Lung (tissue), 12 donors: ENCODE results near the gene MYO15A. TPM values are rescaled to one million over a fixed set of nuclear protein-coding genes. Genes with fewer than 3 reads are reported as not detected.

ENCODE experiments used
- ATAC-seq: fragments of 200-7000 bp; cut with Tn5 transposase; one replicate; pipeline ENCODE4 v1.9.1; 2020; ENCODE audit warnings: moderate number of reproducible peaks; ENCODE audit not compliant: insufficient read depth, low FRiP score
- DNase-seq, 3 donors: peaks; one replicate each; pipeline ENCODE4 v3.0.0-alpha.2; 2013 to 2017
- H3K27ac ChIP-seq, 2 donors: one replicate each; pipeline ENCODE4 v1.5.1; 2013; ENCODE audit warnings: mild to moderate bottlenecking in 2 of 2, moderate library complexity in 2 of 2, control low read depth in 1 of 2, inconsistent platforms in 1 of 2, low read depth in 1 of 2, low read length in 1 of 2
- H3K27me3 ChIP-seq, 3 donors: one replicate each; pipeline ENCODE4 v1.5.1; 2013; ENCODE audit warnings: low read length in 2 of 3; ENCODE audit not compliant: control insufficient read depth in 3 of 3, insufficient read depth in 3 of 3
- H3K36me3 ChIP-seq, 4 donors: one replicate each; pipeline ENCODE4 v1.5.1; 2013; ENCODE audit warnings: low read length in 4 of 4, mild to moderate bottlenecking in 1 of 4, moderate library complexity in 1 of 4; ENCODE audit not compliant: control insufficient read depth in 4 of 4, insufficient read depth in 4 of 4
- H3K4me1 ChIP-seq, 5 donors: one replicate each; pipeline ENCODE4 v1.5.1; 2013; ENCODE audit warnings: low read length in 5 of 5, mild to moderate bottlenecking in 2 of 5, moderate library complexity in 1 of 5; ENCODE audit not compliant: control insufficient read depth in 5 of 5, insufficient read depth in 5 of 5
- H3K4me3 ChIP-seq: one replicate; pipeline ENCODE4 v1.5.1; 2013; ENCODE audit warnings: mild to moderate bottlenecking, control low read depth, moderate library complexity
- H3K9ac ChIP-seq, 2 donors: one replicate each; pipeline ENCODE4 v1.5.1; 2013; ENCODE audit warnings: low read length in 2 of 2, control low read depth in 1 of 2; ENCODE audit not compliant: insufficient read depth in 1 of 2
- H3K9me3 ChIP-seq, 4 donors: one replicate each; pipeline ENCODE4 v1.5.1; 2013; ENCODE audit warnings: low read length in 3 of 4, mild to moderate bottlenecking in 1 of 4, moderate library complexity in 1 of 4; ENCODE audit not compliant: control insufficient read depth in 4 of 4, insufficient read depth in 3 of 4
- WGBS, 2 donors: extraction: QIAGEN DNeasy Blood & Tissue Kit; methylation state at CpG; one replicate each; pipeline ENCODE4 v1.1.7; 2013; 5-methylcytosine and 5-hydroxymethylcytosine counted together
- polyA plus RNA-seq, 2 donors: library from polyadenylated mRNA; stranded (reverse); fragments of 200-250 nt; gene quantifications; one replicate each; pipeline ENCODE4 v1.2.1, GENCODE V29; 2013
- total RNA-seq, 2 donors: library from RNA; depleted of rRNA in 1 of 2; stranded (reverse); fragments of >200 nt in 1 of 2; gene quantifications; one replicate each; pipeline ENCODE4 v1.2.1, GENCODE V29; 2014 to 2021
- TF ChIP-seq, protein P1 (sequence below): IDR thresholded peaks from 2 replicates; pipeline ENCODE4 v1.5.1; 2012; ENCODE audit warnings: mild to moderate bottlenecking; ENCODE audit errors: control extremely low read depth, extremely low read depth
- donor health status: control.
- donor health status: control.
- donor health status: Bipolar disorder and iron deficiency.
- donor health status: healthy.
- donor health status: DM: yes; HTN: yes; CAD: no.

The MYO15A gene
- total and polyA plus RNA-seq, 4 donors = 0.56 to 2.7 (median 2.3) TPM

DNA sequence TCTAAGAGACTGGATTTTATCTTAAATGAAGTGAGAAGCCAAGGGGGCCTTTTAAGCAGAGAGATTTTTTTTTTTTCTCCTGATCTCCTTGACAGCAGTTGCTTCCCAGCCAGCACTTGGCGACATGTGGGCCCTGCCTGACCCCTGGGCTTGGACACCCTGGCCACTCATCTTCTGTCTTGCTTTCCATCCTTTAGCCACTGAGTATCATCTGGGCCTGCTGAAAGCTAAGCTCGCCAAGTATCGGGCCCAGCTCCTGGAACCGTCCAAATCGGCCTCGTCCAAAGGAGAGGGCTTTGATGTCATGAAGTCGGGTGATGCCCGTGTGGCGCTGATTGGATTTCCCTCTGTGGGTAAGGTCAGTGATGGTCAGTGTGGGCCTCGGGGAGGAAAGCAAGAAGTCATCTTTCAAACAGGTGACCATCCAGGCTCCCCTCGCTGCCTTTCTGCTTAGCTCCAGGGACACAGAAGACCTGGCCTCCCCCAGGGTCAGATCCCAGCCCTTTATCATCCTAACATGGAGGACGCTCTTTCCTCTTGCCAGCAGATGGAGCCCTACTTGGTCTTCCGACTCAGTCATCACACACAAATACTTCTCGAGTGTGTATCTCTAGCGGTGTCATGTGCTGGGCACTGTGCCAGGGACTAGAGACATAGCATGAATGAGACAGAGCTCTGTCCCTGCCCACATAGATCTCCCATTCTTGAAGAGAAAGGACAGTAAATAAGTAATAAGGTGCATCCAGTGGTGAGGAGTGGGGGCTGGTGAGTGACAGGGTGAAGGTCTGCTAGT, 14.7 kb upstream of the MYO15A start:
- Histone ChIP-seq H3K9me3 (peaks cover 0 to 2% (median 0%) of the 10 kb centered on the region in 4 donors), H3K27ac (no peak overlapping the region), H3K4me3 (no peak overlapping the region), H3K9ac (no peak overlapping the region), H3K4me1 (peaks cover 0 to 1% (median under 1%) of the 10 kb centered on the region in 5 donors), H3K36me3 (peaks cover 7 to 43% (median 17%) of the 10 kb centered on the region in 4 donors), H3K27me3 (no peaks in the 10 kb centered on the region)
- 79 to 80% methylated on average over 15 of the region's 15 CpGs for WGBS, 2 donors
- ATAC-seq = no peak
- peak; percentile 35 to 55 (median 50) for DNase-seq
- TF ChIP-seq, protein P1, sequence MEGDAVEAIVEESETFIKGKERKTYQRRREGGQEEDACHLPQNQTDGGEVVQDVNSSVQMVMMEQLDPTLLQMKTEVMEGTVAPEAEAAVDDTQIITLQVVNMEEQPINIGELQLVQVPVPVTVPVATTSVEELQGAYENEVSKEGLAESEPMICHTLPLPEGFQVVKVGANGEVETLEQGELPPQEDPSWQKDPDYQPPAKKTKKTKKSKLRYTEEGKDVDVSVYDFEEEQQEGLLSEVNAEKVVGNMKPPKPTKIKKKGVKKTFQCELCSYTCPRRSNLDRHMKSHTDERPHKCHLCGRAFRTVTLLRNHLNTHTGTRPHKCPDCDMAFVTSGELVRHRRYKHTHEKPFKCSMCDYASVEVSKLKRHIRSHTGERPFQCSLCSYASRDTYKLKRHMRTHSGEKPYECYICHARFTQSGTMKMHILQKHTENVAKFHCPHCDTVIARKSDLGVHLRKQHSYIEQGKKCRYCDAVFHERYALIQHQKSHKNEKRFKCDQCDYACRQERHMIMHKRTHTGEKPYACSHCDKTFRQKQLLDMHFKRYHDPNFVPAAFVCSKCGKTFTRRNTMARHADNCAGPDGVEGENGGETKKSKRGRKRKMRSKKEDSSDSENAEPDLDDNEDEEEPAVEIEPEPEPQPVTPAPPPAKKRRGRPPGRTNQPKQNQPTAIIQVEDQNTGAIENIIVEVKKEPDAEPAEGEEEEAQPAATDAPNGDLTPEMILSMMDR = no peak

DNA sequence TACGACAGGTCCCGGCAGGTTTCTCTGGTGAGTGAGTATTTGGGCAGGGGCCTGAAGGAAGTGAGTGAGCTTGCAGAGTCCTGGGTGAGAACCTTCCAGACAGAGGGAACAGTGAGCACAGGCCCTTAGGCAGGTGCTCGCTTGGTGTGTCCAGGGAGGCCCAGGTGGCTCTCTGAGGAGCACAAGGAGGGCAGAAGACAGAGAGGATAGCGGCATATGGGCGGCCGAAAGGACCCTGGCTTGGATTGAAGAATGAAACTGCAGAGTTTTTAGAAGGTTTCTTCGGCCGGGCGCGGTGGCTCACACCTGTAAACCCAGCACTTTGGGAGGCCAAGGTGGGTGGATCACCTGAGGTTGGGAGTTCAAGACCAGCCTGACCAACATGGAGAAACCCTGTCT, 14.1 kb upstream of the MYO15A start:
- peaks cover 7 to 49% (median 22%) of the 10 kb centered on the region in 4 donors for H3K36me3 ChIP-seq
- WGBS, 2 donors = 98 to 99% methylated on average over 10 of the region's 10 CpGs
- ATAC-seq (no peak), DNase-seq (no peak)
- no peaks in the 10 kb centered on the region for H3K27me3 ChIP-seq
- TF ChIP-seq, protein P1 = no peak
- no peak overlapping the region for H3K9ac ChIP-seq
- H3K27ac ChIP-seq = no peak overlapping the region
- H3K4me1 ChIP-seq = no peaks in the 10 kb centered on the region
- peaks cover 0 to 2% (median 0%) of the 10 kb centered on the region in 4 donors for H3K9me3 ChIP-seq
- no peak overlapping the region for H3K4me3 ChIP-seq

DNA sequence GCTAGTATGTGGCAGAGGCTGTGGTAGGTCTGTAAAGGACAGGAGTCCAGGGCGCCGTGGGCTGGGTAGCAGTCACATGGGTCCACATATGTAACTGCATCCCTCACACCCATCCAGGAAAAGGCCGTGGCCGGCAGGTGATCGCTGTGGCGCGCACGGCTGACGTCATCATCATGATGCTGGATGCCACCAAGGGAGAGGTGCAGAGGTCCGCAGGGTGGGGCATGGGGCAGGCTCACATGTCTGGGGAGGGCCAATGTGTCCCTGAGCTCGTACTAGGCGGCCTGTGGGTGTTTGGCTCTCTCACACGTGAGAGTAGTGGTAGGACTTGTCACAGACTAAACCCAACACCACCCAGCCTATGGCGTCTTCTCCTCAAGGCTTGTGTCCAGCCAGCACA, 9.0 kb upstream of the MYO15A start:
- TF ChIP-seq, protein P1 = no peak
- Histone ChIP-seq H3K4me3 (no peak overlapping the region), H3K36me3 (peaks cover 7 to 72% (median 34%) of the 10 kb centered on the region in 4 donors), H3K9me3 (no peaks in the 10 kb centered on the region), H3K9ac (no peak overlapping the region), H3K4me1 (peaks cover 0 to 5% (median 0%) of the 10 kb centered on the region in 5 donors), H3K27me3 (no peaks in the 10 kb centered on the region), H3K27ac (no peak overlapping the region)
- no peak for DNase-seq
- ATAC-seq = no peak
- WGBS, 2 donors = 94% methylated on average over 14 of the region's 14 CpGs
